Stimulated activated CD4-positive, alpha-beta T cell treated with anti-CD3 and anti-CD28 coated beads, TNF-alpha, amount 100 ng/mL, for 1 hour (primary cell): ENCODE results near the gene DPP6.
A peak's percentile ranks its signal among the peaks of the same experiment; 100 is the strongest.
"Not testable (repeated sequence)": the region's sequence is repeated elsewhere in the genome, so short reads cannot be mapped to it uniquely, and the experiment has no call there.

ENCODE experiments used
- DNase-seq, 3 donors: peaks; one replicate each; pipeline ENCODE4 v3.0.0-alpha.2; 2020; ENCODE audit warnings: low read depth in 3 of 3, low spot score in 1 of 3

The DPP6 gene

DNA sequence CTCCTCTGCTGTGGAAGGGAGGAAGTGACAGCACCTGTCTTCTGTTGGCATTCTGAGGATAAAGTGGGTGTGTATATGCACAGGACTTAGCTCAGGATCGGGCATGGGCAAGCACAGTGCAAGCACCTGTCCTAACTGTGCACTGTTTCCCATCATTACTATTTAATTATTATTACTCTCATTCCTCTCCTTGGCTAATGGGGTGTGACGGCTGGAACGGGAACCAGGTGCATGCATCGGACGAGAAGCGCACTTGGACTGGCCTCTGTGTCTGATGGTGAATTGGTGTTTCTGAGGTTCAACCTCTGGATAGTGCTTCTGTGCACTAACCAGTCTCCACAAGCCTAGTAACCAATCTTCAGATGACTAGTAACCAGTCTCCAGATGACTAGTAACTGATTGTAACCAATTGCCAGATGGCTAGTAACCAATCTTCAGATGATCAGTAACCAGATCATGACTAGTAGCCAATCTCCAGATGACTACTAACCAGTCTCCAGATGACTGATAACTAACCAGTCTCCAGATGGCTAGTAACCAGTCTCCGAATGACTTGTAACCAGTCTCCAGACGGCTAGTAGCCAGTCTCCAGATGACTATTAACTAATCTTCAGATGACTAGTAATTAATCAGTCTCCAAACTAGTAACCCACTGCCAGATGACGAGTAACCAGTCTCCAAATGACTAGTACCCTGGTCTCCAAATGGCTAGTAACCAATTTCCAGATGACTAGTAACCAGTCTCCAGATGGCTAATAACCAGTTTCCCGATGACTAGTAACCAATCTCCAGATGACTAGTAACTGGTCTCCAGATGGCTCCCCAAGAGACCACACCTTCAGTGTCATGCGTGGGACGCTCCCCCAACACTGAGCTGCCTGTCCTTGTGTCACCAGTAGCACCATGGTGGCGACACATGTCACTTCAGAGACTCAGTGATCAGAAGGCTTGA lies 864.9 kb downstream of the DPP6 start:
- DNase-seq, result no peak

DNA sequence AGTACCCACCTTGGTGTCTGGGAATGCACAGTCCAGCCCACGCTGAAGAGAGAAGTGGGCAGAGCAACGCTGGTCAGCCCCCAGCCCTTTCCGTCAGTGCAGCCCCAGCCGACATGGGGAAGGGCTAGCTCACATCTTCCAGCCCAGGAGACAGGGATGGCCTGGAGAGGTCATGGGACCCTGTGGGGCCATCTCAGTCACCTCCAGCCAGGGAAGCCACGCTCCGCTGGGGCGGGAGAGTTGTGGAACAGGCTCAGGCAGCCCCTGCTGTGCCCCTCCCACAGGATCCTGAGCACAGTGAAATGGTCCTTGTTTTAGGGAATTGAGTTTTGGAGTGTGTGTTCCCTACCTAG lies 865.6 kb downstream of the DPP6 start:
- DNase-seq, result no peak

DNA sequence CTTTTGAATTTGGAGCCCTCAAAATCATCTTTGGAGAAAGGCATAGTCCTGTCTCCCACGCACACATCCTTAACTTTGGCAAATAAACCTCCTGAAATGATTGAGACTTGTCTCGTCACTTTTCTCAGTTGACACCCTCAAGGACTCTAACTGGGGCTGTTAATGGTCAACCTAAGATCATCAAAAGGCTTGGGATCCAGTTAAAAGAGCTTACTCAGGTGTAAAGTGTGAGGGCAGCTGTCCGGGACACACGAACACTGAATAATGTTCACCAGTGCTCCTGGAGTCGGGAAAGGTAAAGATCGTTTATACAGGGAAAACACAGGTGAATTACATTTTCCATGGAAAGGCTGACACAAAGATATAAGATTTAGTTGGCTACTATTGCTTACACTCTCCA lies 866.1 kb downstream of the DPP6 start:
- DNase-seq, result no peak

DNA sequence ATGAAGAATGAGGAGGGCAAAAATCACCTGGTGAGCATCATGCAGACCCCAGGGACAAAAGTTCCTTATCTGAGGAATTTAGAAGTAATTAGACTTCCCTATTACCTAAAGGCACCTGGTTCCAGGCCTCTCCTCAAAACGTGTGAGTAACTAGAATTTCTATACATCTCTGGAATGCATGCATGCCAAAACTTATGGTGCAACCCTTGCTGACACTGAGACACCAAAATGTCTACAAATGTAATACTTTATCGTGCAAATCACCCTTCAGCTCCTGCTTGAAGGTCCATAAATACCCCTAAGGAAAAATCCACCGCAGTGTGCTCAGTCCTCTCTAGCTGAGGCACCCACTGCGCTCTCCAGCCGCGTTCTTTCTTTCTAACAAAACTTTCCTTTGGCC lies 866.5 kb downstream of the DPP6 start:
- DNase-seq, result no peak

DNA sequence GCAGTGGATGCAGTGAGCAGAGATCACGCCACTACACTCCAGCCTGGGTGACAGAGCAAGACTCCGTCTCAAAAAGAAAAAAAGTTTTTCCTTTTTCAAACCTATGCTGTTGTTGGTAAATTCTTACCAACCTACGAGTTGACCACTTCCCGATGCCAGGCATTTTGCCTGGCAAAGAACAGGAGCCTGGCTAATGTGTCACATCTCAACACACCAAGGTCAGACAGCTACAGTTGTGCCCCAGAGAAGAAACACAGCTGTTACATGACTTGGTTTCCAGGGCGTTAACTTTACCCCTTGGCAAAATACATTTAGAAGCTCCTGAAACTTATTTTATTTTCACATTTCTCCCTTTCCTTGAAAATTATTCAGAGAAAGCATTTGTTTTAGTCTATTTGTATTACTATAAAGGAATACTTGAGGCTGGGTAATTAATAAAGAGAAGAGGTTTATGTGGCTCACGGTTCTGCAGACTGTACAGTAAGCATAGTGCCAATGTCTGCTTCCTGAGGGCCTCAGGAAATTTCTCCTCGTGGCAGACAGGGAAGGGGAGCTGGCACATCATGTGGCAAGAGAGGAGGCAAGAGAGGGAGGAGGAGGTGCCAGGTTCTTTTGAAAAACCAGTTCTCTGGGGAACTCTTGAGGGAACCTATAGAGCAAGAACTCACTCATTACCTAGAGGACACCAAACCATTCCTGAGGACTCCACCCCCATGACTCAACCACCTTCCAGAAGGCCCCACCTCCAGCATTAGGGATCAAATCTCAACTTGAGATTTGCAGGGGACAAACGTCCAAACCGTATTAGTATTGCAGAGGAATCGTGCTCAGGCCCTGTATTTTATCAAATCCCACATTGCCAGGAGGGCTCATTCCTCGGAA lies 867.4 kb downstream of the DPP6 start:
- DNase-seq, result no peak

DNA sequence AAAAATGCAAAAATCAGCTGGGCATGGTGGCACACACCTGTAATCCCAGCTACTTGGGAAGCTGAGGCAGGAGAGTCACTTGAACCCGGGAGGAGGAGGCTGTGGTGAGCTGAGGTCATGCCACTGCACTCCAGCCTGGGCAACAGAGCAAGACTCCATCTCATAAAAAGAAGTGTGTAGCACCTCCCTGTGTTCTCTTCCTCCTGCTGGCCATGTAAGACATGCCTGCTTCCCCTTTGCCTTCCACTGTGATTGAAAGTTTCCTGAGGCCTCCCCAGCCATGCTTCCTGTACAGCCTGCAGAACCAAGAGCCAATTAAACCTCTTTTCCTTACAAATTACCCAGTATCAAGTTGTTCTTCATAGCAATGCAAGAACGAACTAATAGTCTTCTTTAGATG lies 870.3 kb downstream of the DPP6 start:
- DNase-seq, result not testable (repeated sequence)

DNA sequence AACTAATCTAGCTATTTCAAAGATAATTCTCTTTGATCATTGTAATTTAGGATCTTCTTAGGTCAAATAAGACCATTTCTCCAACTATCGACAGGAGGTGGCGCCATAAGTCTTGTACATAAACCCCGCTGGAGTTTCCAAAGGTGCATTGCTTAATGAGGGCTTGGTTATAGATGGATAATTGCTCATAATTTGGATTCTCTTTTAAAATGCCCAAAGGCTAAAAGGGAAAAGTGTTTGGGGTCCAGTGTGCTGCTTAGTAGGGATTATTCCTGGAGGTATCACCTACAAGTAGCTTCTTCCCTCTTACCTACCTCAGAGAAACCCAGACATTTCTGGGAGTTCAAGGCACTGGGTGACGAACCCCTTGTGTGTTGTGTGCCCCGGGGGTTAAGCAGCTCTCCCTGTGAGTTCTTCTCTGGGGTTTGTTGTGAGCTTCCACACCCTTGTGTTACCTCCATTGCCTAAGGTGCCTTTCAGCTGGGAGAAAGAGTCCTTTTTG lies 875.5 kb downstream of the DPP6 start:
- peak; percentile 50 to 56 (median 51) for DNase-seq

DNA sequence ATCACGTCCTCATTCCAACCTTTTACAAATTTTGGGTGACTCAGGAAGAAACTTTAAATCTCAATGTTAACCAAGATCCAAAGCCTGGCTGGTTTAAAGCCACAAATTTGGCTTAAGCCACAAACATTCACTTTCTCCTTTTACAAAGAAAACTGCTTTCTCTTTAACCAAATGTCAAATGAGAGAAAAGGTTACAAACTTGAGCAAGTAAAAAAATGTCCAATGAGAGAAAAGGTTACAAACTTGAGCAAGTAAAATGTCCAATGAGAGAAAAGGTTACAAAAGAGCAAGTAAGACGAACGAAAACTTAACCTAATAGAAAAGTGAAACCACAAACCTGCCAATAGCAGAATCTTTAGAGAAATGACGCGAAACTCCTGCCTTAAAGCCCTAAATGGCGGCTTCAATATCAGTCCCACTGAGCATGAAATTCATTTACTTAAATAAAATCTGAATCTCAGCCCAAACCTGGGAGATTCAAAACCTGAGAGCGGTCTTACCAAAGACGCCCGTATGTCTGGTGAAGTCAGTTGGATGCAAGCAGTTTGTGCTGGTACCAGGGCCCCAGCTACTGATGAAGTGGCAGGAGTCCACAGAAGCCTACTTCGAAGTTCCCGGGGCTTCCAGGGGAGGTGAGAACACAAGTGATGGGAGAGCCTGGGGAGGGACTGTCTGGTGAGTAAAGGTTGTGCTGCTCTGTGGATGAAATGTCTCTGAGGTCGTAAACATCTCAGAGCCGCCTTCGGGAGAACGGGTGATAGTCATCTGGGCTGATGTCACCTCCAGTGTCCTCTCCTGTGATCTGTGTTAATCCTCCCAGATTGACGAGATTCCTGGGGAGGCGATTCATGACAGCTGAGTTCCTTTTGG lies 876.2 kb downstream of the DPP6 start:
- peak in 2 of 3 donors; percentile 11 to 15 for DNase-seq

DNA sequence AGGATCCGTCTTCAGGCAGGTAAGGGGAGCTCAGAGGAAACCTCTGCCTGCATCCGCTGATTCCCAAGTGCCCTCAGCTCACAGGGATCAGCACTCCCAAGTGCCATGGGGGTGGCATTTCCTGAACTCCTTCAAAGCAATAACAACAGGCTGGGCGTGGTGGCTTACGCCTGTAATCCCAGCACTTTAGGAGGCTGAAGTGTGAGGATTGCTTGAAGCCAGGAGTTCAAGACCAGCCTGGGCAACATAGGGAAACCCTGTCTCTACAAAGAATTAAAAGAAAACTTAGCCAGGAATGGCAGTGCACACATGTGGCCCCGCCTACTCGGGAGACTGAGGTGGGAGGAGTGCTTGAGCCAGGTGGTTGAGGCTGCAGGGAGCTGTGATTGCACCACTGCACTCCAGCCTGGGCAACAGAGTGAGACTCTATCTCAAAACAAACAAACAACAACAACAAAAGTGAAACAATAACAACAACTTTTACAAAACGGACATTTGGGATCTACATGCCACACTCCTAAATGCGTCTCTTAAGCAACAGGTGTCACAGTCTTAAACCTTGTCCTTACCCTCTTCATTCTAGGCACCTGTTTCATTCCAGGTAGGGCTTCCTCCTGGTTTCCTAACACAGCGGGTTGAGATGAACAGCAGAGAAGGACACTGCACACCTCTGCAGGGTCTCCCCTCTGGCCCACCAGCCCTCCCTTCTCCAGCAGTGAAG lies 877.0 kb downstream of the DPP6 start:
- no peak for DNase-seq

DNA sequence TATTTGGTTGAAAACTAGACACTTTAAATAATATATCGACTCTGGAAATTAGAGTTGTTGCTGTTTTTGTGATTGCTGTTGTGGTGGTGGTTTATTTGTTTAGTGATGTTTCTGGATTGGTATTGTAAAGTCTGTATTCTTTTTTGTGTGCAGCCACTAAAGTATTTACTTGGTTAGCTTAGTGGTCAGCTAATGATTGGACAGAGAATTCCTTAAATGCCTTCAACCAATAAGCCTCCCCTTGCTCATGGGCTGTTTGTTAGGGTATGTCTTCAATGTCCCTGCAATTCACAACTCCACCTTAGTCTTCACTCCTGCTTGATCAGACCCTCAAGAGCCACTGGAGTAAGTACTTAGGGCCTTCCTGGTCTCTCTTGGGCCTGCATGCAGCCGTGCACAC lies 879.7 kb downstream of the DPP6 start:
- DNase-seq, result no peak

DNA sequence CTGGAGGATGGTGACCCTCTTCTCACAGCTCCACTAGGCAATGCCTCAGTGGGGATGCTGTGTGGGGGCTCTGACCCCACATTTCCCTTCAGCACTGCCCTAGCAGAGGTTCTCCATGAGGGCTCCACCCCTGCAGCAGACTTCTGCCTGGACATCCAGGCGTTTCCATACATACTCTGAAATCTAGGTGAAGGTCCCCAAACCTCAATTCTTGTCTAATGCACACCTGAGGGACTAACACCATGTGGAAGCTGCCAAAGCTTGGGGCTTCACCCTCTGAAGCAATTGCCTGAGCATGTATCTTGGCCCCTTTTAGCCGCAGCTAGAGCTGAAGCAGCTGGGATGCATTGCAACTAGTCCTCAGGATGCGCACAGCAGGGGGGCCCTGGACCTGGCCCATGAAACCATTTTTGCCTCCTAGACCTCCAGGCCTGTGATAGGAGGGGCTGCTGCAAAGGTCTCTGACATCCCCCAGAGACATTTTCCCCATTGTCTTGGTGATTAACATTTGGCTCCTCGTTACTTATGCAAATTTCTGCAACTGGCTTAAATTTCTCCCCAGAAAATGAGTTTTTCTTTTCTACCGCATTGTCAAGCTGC lies 882.3 kb downstream of the DPP6 start:
- not testable (repeated sequence) for DNase-seq

DNA sequence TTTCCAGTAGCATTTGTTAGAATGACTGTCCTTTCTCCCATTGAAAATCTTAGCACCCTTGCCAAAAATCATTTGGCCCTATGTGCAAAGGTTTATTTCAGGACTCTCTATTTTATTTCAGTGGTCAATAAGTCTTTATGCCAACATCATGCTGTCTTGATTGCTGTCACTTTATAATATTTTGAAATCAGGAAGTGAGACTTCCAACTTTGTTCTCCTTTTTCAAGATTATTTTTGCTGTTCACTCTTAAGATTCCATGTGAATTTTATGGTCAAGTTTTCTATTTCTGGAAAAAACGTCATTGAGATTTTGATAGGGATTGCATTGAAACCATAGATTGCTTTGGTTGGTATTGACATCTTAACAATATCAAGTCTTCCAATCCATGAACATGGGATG lies 885.6 kb downstream of the DPP6 start:
- no peak for DNase-seq

DNA sequence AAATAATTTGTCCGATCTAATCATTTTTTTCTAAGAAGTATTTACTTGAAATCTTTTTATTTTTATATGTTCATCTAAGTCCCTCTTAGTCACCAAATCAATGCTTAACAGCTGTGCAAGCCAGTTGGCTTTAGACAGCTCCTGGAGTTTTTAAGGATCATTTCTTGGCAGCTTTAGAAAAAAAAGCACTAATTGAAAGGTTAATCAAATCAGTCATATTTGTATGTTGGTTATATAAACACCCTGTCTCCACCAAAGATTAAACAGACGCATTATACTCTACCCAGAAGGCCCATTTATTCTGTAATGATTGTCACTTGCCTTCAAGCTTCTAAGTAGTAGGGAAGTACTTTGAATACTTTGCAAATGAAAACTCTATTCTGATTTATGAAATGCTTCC lies 890.5 kb downstream of the DPP6 start:
- no peak for DNase-seq
